ENCODE data around the gene AFMID.

The AFMID gene

DNA sequence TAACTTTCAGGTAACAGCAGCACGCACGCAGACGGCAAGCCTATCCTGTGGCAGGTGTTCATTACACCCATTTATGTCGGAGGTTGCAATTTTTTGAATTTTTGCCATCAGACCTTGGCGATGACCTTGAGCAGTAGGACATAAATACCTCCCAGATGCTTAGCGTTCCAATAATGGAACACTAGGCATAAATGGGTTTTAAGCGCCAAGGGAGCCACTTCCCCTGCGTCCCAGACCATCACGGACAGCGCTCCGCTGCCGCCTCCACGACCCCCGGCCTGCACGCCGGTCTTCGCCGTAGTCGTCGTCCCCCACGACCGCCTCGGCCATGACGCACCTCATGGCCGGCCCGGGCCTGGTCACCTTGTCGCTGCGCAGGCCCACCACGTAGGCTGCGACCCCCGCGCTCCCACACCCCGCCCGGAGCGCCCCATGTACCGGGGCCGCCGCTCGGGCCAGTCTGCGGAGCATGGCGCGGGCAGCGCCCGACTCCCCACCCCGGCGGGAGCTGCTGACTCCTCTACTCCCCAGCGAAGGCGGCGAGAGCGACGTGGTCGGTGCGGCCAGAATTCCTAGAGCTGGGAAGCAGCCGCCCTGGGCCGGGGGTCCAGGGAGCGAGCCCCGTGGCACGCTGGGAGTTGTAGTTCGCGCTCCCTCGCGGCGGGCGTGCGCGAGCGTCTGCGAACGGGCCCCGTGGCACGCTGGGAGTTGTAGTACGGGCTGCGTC, 66.9 kb downstream of the AFMID start:
- H3K27ac ChIP-seq (ENCODE audit: low read depth, low read length), result no peak overlapping the region

DNA sequence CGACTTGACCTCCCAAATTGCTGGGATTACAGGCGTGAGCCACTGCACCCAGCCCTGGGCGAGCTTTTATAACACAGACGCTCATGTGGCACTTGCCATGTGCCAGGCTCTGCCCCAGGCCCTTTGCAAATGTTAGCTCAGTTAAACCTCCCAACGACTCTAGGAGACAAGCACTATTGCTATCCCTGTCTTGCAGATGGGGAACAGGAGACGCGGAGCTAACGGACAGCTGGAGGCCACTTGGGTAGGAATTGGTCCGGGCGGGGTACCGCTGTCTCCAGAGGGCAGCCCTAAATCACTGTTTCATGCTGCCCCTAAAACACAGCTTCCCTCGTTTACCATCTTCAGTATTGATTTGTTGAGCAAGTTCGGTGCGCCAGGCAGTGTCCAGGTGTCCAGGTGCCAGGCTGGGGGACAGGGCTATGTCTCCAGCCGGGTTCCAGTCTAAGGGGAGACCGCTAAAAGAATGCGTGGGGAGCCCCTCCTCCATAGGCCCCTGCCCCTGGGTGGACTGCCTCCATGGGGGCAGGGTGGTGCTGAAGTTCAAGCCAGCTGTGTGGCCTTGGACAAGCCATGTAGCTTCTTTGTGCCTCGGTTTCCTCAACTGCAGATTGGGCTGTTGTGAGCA, 68.0 kb downstream of the AFMID start:
- no peaks in the 10 kb centered on the region for H3K27me3 ChIP-seq (ENCODE audit: low read length)
- H3K9ac ChIP-seq (ENCODE audit: low read length), result no peak overlapping the region
- no peaks in the 10 kb centered on the region for H3K9me2 ChIP-seq (replicated peaks; ENCODE audit: insufficient read depth, low read length)
- H3K36me3 ChIP-seq (ENCODE audit: low read length), result no peaks in the 10 kb centered on the region
- H3K27ac ChIP-seq (ENCODE audit: low read depth, low read length), result no peak overlapping the region
- no peak overlapping the region for H3K4me3 ChIP-seq (ENCODE audit: insufficient read depth, low read length, poor library complexity, severe bottlenecking)
- peaks cover 30% of the 10 kb centered on the region for H3F3A ChIP-seq (ENCODE audit: insufficient read depth)
- no peak overlapping the region for H2AFZ ChIP-seq (ENCODE audit: low read depth, low read length, severe bottlenecking)
- TF ChIP-seq, protein P1, sequence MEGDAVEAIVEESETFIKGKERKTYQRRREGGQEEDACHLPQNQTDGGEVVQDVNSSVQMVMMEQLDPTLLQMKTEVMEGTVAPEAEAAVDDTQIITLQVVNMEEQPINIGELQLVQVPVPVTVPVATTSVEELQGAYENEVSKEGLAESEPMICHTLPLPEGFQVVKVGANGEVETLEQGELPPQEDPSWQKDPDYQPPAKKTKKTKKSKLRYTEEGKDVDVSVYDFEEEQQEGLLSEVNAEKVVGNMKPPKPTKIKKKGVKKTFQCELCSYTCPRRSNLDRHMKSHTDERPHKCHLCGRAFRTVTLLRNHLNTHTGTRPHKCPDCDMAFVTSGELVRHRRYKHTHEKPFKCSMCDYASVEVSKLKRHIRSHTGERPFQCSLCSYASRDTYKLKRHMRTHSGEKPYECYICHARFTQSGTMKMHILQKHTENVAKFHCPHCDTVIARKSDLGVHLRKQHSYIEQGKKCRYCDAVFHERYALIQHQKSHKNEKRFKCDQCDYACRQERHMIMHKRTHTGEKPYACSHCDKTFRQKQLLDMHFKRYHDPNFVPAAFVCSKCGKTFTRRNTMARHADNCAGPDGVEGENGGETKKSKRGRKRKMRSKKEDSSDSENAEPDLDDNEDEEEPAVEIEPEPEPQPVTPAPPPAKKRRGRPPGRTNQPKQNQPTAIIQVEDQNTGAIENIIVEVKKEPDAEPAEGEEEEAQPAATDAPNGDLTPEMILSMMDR (IDR thresholded peaks at IDR 0.05; ENCODE audit: insufficient read depth, low read length, poor library complexity, severe bottlenecking), result no peak
- no peak for TF ChIP-seq EZH2phosphoT487 (conservative IDR thresholded peaks at IDR 0.05; ENCODE audit: low read length)
- no peaks in the 10 kb centered on the region for H3K9me3 ChIP-seq (ENCODE audit: insufficient read depth, low read length)
- no peaks in the 10 kb centered on the region for H3K79me2 ChIP-seq (ENCODE audit: insufficient read depth, low read length)
- H4K20me1 ChIP-seq (ENCODE audit: low read depth, low read length), result no peaks in the 10 kb centered on the region
- no peak overlapping the region for H3K4me2 ChIP-seq (ENCODE audit: low read depth, low read length, poor library complexity, severe bottlenecking)

More for the DNA sequence above, 66.9 kb downstream of the AFMID start:
- H3F3A ChIP-seq (ENCODE audit: insufficient read depth), result peaks cover 30% of the 10 kb centered on the region
- no peaks in the 10 kb centered on the region for H3K27me3 ChIP-seq (ENCODE audit: low read length)
- H3K79me2 ChIP-seq (ENCODE audit: insufficient read depth, low read length), result no peaks in the 10 kb centered on the region
- H3K9me2 ChIP-seq (replicated peaks; ENCODE audit: insufficient read depth, low read length), result no peaks in the 10 kb centered on the region
- no peaks in the 10 kb centered on the region for H4K20me1 ChIP-seq (ENCODE audit: low read depth, low read length)
- TF ChIP-seq, protein P1 (IDR thresholded peaks at IDR 0.05; ENCODE audit: insufficient read depth, low read length, poor library complexity, severe bottlenecking), result no peak
- TF ChIP-seq EZH2phosphoT487 (conservative IDR thresholded peaks at IDR 0.05; ENCODE audit: low read length), result no peak
- H3K4me3 ChIP-seq (ENCODE audit: insufficient read depth, low read length, poor library complexity, severe bottlenecking), result peak overlapping the region; percentile 54
- no peaks in the 10 kb centered on the region for H3K9me3 ChIP-seq (ENCODE audit: insufficient read depth, low read length)
- peak overlapping the region; percentile 61 for H3K9ac ChIP-seq (ENCODE audit: low read length)
- peak overlapping the region; percentile 30 for H2AFZ ChIP-seq (ENCODE audit: low read depth, low read length, severe bottlenecking)
- H3K36me3 ChIP-seq (ENCODE audit: low read length), result no peaks in the 10 kb centered on the region
- H3K4me2 ChIP-seq (ENCODE audit: low read depth, low read length, poor library complexity, severe bottlenecking), result peak overlapping the region; percentile 30

DNA sequence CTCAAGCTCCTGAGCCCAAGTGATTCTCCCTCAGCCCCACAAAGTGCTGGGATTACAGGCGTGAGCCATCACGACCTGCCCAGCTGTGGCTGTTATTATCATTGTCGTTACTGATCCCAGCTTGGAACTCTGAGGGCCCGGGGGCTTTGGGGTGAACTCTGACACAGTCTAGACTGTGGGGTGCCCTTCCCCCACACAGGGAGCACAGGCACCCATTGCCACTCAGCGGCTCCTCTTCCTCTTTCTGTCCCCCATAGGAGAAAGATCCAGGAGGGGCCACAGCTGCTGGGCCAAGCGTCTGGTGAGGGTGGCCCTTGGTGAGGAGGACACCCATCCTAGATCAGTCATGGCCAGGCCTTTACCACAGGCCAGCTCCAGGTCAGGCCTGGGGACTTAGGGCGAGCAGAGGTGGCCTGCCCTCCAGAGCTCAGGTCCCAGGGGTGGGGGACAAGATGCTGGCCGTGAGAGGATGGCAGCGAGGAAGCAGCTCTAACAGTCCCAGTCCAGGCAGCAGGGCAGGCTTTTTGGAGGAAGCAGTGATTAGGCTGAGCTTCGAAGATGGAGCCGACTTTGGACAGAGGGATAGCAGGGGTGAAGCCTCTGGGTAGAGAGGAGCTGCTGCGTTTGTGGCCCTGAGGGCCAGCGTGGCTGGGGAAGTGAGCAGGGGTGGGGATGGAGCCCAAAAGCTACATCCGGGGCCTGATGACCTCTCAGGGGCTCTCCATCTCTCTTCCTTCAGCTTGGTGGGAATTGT, 69.0 kb downstream of the AFMID start:
- no peaks in the 10 kb centered on the region for H3K27me3 ChIP-seq (ENCODE audit: low read length)
- H2AFZ ChIP-seq (ENCODE audit: low read depth, low read length, severe bottlenecking), result no peak overlapping the region
- no peaks in the 10 kb centered on the region for H3K79me2 ChIP-seq (ENCODE audit: insufficient read depth, low read length)
- H3F3A ChIP-seq (ENCODE audit: insufficient read depth), result peaks cover 29% of the 10 kb centered on the region
- no peak overlapping the region for H3K4me2 ChIP-seq (ENCODE audit: low read depth, low read length, poor library complexity, severe bottlenecking)
- H3K9me3 ChIP-seq (ENCODE audit: insufficient read depth, low read length), result no peaks in the 10 kb centered on the region
- no peaks in the 10 kb centered on the region for H3K9me2 ChIP-seq (replicated peaks; ENCODE audit: insufficient read depth, low read length)
- H4K20me1 ChIP-seq (ENCODE audit: low read depth, low read length), result no peaks in the 10 kb centered on the region
- H3K36me3 ChIP-seq (ENCODE audit: low read length), result no peaks in the 10 kb centered on the region
- TF ChIP-seq, protein P1 (IDR thresholded peaks at IDR 0.05; ENCODE audit: insufficient read depth, low read length, poor library complexity, severe bottlenecking), result no peak
- H3K27ac ChIP-seq (ENCODE audit: low read depth, low read length), result no peak overlapping the region
- no peak overlapping the region for H3K9ac ChIP-seq (ENCODE audit: low read length)
- no peak overlapping the region for H3K4me3 ChIP-seq (ENCODE audit: insufficient read depth, low read length, poor library complexity, severe bottlenecking)
